ENCODE measurements around the gene CLDN3. TPM values are rescaled to one million over a fixed set of nuclear protein-coding genes. Genes with fewer than 3 reads are reported as not detected.
"Not testable (repeated sequence)": the region's sequence is repeated elsewhere in the genome, so short reads cannot be mapped to it uniquely, and the experiment has no call there.

Gene CLDN3
- total RNA-seq, 2 experiments from 2014 or later = not detected

GRCh38 chr7:73795188-73795587 lies 25.1 kb upstream of the CLDN3 start:
- POLR2A ChIA-PET; H3K4me1 Mint-ChIP-seq (ENCODE audit: low read depth); H3K9me3 Mint-ChIP-seq; H3K27me3 Mint-ChIP-seq; H3K4me3 Mint-ChIP-seq; intact Hi-C loops (cut with micrococcal nuclease); DNase-seq; H3K27ac Mint-ChIP-seq; H3K36me3 Mint-ChIP-seq: not testable (repeated sequence)
- CTCF ChIA-PET = interaction anchor here (1.0 kb wide), 1 partner anchor 188 kb away, joined by 3 read pairs; no protein-coding TSS in a partner anchor

GRCh38 chr7:73791170-73791690 lies 21.2 kb upstream of the CLDN3 start:
- H3K9me3 Mint-ChIP-seq, CTCF ChIA-PET: not testable (repeated sequence)

GRCh38 chr7:73789051-73789450 lies 19.0 kb upstream of the CLDN3 start:
- Mint-ChIP-seq H3K27me3 (no peaks in the 10 kb centered on the region), H3K4me1 (ENCODE audit: low read depth) (no peaks in the 10 kb centered on the region), H3K4me3 (no peak overlapping the region), H3K9me3 (peaks cover 4% of the 10 kb centered on the region), H3K36me3 (peaks cover 1% of the 10 kb centered on the region), H3K27ac (no peak overlapping the region)
- DNase-seq = no peak
- CTCF ChIA-PET = no interaction called here
- intact Hi-C loops (cut with micrococcal nuclease) = no loop called here
- POLR2A ChIA-PET = no interaction called here

More at GRCh38 chr7:73791170-73791690, 21.2 kb upstream of the CLDN3 start:
- DNase-seq; H3K27me3 Mint-ChIP-seq; POLR2A ChIA-PET; intact Hi-C loops (cut with micrococcal nuclease); H3K4me3 Mint-ChIP-seq; H3K36me3 Mint-ChIP-seq; H3K4me1 Mint-ChIP-seq (ENCODE audit: low read depth); H3K27ac Mint-ChIP-seq: not testable (repeated sequence)

DNA sequence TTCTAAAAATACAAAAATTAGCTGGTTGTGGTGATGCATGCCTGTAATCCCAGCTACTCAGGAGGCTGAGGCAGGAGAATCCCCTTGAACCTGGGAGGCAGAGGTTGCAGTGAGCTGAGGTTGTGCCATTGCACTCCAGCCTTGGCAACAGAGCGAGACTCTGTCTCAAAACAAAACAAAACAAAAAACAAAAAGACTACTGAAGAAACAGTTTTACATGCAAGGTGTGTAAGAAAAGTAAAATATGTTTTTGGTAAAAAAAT lies 17.6 kb upstream of the CLDN3 start:
- H3K4me1 Mint-ChIP-seq (ENCODE audit: low read depth); DNase-seq; H3K9me3 Mint-ChIP-seq; intact Hi-C loops (cut with micrococcal nuclease); H3K27ac Mint-ChIP-seq; H3K4me3 Mint-ChIP-seq; H3K27me3 Mint-ChIP-seq; CTCF ChIA-PET; H3K36me3 Mint-ChIP-seq; POLR2A ChIA-PET: not testable (repeated sequence)

- Mint-ChIP-seq H3K4me3 (no peak overlapping the region), H3K36me3 (peaks cover 1% of the 10 kb centered on the region), H3K4me1 (ENCODE audit: low read depth) (no peaks in the 10 kb centered on the region), H3K27ac (no peak overlapping the region), H3K9me3 (peaks cover 4% of the 10 kb centered on the region), H3K27me3 (no peaks in the 10 kb centered on the region)
- ChIA-PET CTCF (no interaction called here), POLR2A (no interaction called here)
- intact Hi-C loops (cut with micrococcal nuclease) = no loop called here
- DNase-seq = no peak
Measured at GRCh38 chr7:73786588-73786987, 16.5 kb upstream of the CLDN3 start.

GRCh38 chr7:73779517-73779916 lies 9.4 kb upstream of the CLDN3 start:
- H3K9me3 Mint-ChIP-seq = no peaks in the 10 kb centered on the region
- ChIA-PET CTCF (no interaction called here), POLR2A (no interaction called here)
- no peak for DNase-seq
- intact Hi-C loops (cut with micrococcal nuclease) = no loop called here
- no peak overlapping the region for H3K27ac Mint-ChIP-seq
- H3K27me3 Mint-ChIP-seq = peaks cover 8% of the 10 kb centered on the region
- H3K36me3 Mint-ChIP-seq = no peaks in the 10 kb centered on the region
- H3K4me3 Mint-ChIP-seq = no peak overlapping the region
- peaks cover 3% of the 10 kb centered on the region for H3K4me1 Mint-ChIP-seq (ENCODE audit: low read depth)

DNA sequence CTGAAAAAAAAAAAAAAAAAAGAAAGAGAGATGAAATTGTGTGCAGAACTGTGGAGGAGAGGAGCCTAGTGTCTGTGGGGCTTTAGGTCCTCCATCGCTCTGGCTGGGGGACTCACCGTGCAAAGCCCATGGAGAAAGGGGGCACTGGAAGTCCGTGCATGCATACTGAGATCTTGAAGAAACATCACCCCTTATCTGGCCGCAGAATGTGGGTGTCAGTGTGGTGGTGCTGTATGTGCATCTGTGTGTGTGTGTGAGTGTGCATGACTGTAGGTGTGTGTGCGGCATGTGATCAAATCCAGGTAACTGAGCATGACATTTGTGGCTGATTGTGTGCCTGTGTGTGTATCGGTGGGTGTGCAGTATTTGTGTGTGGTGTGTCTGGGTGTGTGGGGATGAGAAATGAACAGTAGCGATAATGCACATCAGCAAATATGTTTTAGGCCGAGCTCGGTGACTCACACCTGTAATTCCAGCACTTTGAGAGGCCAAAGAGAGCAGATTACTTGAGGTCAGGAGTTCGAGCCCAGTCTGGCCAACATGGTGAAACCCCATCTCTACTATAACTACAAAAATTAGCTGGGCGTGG lies 8.8 kb upstream of the CLDN3 start:
- no peak for DNase-seq
- intact Hi-C loops (cut with micrococcal nuclease) = no loop called here
- CTCF ChIA-PET = no interaction called here
- POLR2A ChIA-PET = no interaction called here
- Mint-ChIP-seq H3K27ac (no peak overlapping the region), H3K4me1 (ENCODE audit: low read depth) (peaks cover 3% of the 10 kb centered on the region), H3K4me3 (no peak overlapping the region), H3K27me3 (peaks cover 8% of the 10 kb centered on the region), H3K36me3 (no peaks in the 10 kb centered on the region), H3K9me3 (no peaks in the 10 kb centered on the region)

DNA sequence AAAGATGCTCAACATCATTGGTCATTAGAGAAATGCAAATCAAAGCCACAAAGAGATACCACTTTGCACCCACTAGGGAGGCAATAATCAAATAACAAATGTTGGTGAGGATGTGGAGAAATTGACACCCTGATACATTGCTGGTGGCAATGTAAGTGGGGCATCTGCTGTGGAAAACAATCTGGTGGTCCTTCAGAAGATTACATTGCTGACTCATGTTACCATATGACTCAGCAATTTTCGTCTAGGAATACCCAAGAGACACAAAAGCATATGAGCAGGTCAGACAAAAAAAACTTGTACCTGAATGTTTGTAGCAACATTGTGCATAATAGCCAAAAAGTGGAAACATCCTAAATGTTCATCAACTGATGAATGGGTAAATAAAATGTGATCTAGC lies 4.9 kb upstream of the CLDN3 start:
- Mint-ChIP-seq H3K36me3 (no peaks in the 10 kb centered on the region), H3K27ac (no peak overlapping the region), H3K4me3 (no peak overlapping the region), H3K27me3 (peaks cover 20% of the 10 kb centered on the region), H3K9me3 (no peaks in the 10 kb centered on the region), H3K4me1 (ENCODE audit: low read depth) (peaks cover 6% of the 10 kb centered on the region)
- no peak for DNase-seq
- intact Hi-C loops (cut with micrococcal nuclease) = no loop called here
- ChIA-PET POLR2A (no interaction called here), CTCF (interaction anchor here (0.6 kb wide), 1 partner anchor 342 kb away, joined by 3 read pairs; no protein-coding TSS in a partner anchor)

GRCh38 chr7:73773700-73774517 lies 3.8 kb upstream of the CLDN3 start:
- intact Hi-C loops (cut with micrococcal nuclease) = no loop called here
- Mint-ChIP-seq H3K4me3 (no peak overlapping the region), H3K9me3 (no peaks in the 10 kb centered on the region), H3K4me1 (ENCODE audit: low read depth) (peaks cover 6% of the 10 kb centered on the region), H3K36me3 (no peaks in the 10 kb centered on the region), H3K27me3 (peaks cover 23% of the 10 kb centered on the region), H3K27ac (no peak overlapping the region)
- no peak for DNase-seq
- CTCF ChIA-PET = no interaction called here
- POLR2A ChIA-PET = no interaction called here

DNA sequence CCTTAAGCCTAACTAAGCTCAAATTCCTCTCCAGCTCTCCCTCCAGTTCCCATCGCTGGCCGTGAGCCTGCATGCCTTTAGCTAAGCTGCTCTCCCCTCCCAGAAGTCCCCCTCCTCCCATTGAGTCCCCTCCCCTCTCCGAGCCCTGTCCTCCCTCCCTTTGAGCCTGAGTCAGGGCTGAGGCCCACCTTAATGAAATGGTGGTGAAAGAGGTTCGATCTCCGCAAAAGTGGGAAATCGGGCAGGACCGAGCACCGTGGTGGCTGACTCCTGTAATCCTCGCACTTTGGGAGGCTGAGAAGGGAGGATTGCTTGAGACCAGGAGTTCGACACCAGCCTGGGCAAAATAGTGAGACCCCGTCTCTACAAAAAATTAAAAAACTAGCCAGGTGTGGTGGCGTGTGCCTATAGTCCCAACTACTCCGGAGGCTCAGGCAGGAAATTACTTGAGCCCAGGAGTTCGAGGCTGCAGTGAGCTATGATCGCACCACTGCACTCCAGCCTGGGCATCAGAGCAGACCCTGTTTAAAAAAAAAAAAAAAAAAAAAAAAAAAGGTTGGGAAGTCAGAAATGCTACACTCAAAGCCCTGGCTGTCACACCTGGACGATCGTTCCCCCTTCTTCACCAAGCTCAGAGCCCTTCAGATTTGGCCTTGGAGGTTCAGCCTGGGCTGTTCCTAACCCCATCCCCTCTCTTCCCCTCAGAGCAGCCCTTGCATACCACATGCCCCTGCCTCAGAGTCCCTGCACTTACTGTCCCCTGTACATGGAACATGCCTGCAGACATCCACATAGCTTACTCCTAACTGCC lies 995 bp upstream of the CLDN3 start:
- no peak for DNase-seq
- no peak overlapping the region for H3K4me3 Mint-ChIP-seq
- H3K27me3 Mint-ChIP-seq = peaks cover 38% of the 10 kb centered on the region
- no peak overlapping the region for H3K27ac Mint-ChIP-seq
- H3K9me3 Mint-ChIP-seq = no peaks in the 10 kb centered on the region
- CTCF ChIA-PET = interaction anchor here (1.0 kb wide), 1 partner anchor 84 kb away, joined by 5 read pairs; no protein-coding TSS in a partner anchor
- POLR2A ChIA-PET = no interaction called here
- no peaks in the 10 kb centered on the region for H3K36me3 Mint-ChIP-seq
- intact Hi-C loops (cut with micrococcal nuclease) = no loop called here
- peaks cover 9% of the 10 kb centered on the region for H3K4me1 Mint-ChIP-seq (ENCODE audit: low read depth)

- Mint-ChIP-seq H3K27me3 (peaks cover 32% of the 10 kb centered on the region), H3K9me3 (no peaks in the 10 kb centered on the region), H3K4me1 (ENCODE audit: low read depth) (peaks cover 6% of the 10 kb centered on the region), H3K36me3 (no peaks in the 10 kb centered on the region), H3K4me3 (no peak overlapping the region), H3K27ac (no peak overlapping the region)
- ChIA-PET CTCF (no interaction called here), POLR2A (no interaction called here)
- intact Hi-C loops (cut with micrococcal nuclease) = no loop called here
- no peak for DNase-seq
Measured at GRCh38 chr7:73769481-73770001, 529 bp downstream of the CLDN3 start.

- Mint-ChIP-seq H3K9me3 (no peaks in the 10 kb centered on the region), H3K36me3 (no peaks in the 10 kb centered on the region), H3K4me1 (ENCODE audit: low read depth) (peaks cover 6% of the 10 kb centered on the region), H3K27ac (no peak overlapping the region), H3K4me3 (no peak overlapping the region), H3K27me3 (peaks cover 32% of the 10 kb centered on the region)
- POLR2A ChIA-PET = no interaction called here
- CTCF ChIA-PET = interaction anchor here (0.6 kb wide), 1 partner anchor 257 kb away, joined by 3 read pairs; no protein-coding TSS in a partner anchor
- no peak for DNase-seq
- intact Hi-C loops (cut with micrococcal nuclease) = no loop called here
Measured at GRCh38 chr7:73768641-73769480, 1.2 kb downstream of the CLDN3 start.
